SHP77 treated with DMSO at 0.1 percent for 48 hours (cell line): ENCODE data around the gene DPM1.
"Not testable (repeated sequence)": the region's sequence is repeated elsewhere in the genome, so short reads cannot be mapped to it uniquely, and the experiment has no call there.

Experiments
- DNase-seq: peaks from one replicate; lab custom pipeline; 2025; lab: John Stamatoyannopoulos, UW

The DPM1 gene

GRCh38 chr20:50980071-50980681, 21.8 kb upstream of the DPM1 start:
- DNase-seq = no peak

GRCh38 chr20:50978533-50978932, 20.2 kb upstream of the DPM1 start:
- not testable (repeated sequence) for DNase-seq

- no peak for DNase-seq
Measured at GRCh38 chr20:50977066-50978021, 19.0 kb upstream of the DPM1 start.

- no peak for DNase-seq
Measured at GRCh38 chr20:50975701-50976330, 17.5 kb upstream of the DPM1 start.

GRCh38 chr20:50969912-50970311, 11.6 kb upstream of the DPM1 start:
- DNase-seq = no peak

GRCh38 chr20:50969435-50969834, 11.1 kb upstream of the DPM1 start:
- DNase-seq = no peak

GRCh38 chr20:50968289-50968688, 10.0 kb upstream of the DPM1 start:
- DNase-seq = no peak

- no peak for DNase-seq
Measured at GRCh38 chr20:50967586-50967985, 9.3 kb upstream of the DPM1 start.

- DNase-seq = no peak
Measured at GRCh38 chr20:50959543-50960126, 1.3 kb upstream of the DPM1 start.

- peak; percentile 89 for DNase-seq
Measured at GRCh38 chr20:50958615-50959542, 547 bp upstream of the DPM1 start, which contains the start of gene MOCS3. Gene MOCS3, plus strand, starts transcription at chr20:50958818. Its CDS starts 25 bp downstream, at chr20:50958843.

GRCh38 chr20:50957276-50957675, 1.1 kb downstream of the DPM1 start:
- DNase-seq = no peak

GRCh38 chr20:50953821-50954220, 4.5 kb downstream of the DPM1 start:
- no peak for DNase-seq

GRCh38 chr20:50953196-50953595, 5.1 kb downstream of the DPM1 start:
- no peak for DNase-seq

GRCh38 chr20:50948132-50948785, 10.1 kb downstream of the DPM1 start:
- DNase-seq = no peak

GRCh38 chr20:50943069-50943468, 15.3 kb downstream of the DPM1 start:
- DNase-seq = no peak

- no peak for DNase-seq
Measured at GRCh38 chr20:50933589-50933988, 24.7 kb downstream of the DPM1 start.

- no peak for DNase-seq
Measured at GRCh38 chr20:50932691-50933280, 25.5 kb downstream of the DPM1 start.

- DNase-seq = no peak
Measured at GRCh38 chr20:50932016-50932485, 26.3 kb downstream of the DPM1 start.

- DNase-seq = peak; percentile 73
Measured at GRCh38 chr20:50931306-50932015, 26.9 kb downstream of the DPM1 start, which contains the start of gene ADNP. Gene ADNP, minus strand, starts transcription at chr20:50931437. Its CDS starts 27,441 bp downstream, at chr20:50903996.

GRCh38 chr20:50930976-50931305, 27.4 kb downstream of the DPM1 start:
- DNase-seq = no peak
